T-helper 22 cell (primary cell): ENCODE measurements around the gene METTL21A.
"Not testable (repeated sequence)": the region's sequence is repeated elsewhere in the genome, so short reads cannot be mapped to it uniquely, and the experiment has no call there.

ENCODE experiments used
- DNase-seq: peaks from one replicate; pipeline ENCODE4 v3.0.0-alpha.2; 2020; ENCODE audit warnings: low read depth

The METTL21A gene

DNA sequence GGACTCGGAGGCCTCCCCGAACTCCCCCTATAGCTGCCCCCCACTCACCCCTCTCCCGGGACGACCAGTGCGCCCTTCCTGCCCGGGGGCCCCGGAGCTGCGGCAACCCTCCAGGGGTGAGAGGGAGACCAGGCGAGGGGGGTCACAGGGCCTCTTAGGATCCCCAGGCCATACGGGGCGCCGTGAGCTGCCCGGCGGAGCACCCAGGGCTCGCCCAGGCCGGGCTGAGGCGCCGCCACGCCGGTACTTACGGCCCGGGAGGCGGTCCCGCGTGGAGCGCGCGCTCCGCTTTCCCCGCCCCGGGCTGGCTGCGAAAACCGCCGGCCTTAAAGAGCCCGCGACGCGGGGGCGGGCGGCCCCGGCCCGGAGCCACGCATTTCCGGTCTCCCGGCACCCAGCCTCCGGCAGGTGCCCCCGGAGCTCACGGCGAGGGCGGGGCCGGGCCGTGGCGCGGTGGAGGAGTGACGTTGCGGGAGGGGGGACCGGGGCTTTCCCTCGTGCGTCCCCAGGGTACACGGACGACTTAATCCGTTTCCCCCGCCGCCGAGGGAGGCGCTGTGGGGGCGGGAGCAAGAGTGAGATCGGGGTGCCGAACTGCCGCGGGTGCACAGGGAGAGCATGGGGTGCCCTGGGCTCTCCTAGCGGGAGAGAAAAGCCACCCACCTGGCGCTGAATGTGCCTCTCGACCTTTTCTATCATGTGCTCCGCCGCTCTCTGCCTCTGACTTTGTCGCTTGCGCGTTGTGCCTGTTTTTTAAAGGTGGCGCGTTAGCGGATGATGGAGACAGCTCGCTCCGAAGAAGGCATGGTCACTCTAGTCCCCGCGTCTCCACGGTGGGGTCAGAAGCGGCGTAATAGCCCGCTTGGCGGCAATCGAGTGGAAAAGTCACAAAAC, at the start of gene METTL21A:
Gene METTL21A (minus strand): TSS at position 381 of the 894 bp plus-strand sequence. CDS start 1,019 bp downstream, outside the sequence.
- DNase-seq: peak; percentile 94

GRCh38 chr2:207674826-207675225, 49.6 kb upstream of the METTL21A start:
- DNase-seq: no peak

- DNase-seq: no peak
Observed at GRCh38 chr2:207674266-207674774, 49.1 kb upstream of the METTL21A start.

- no peak for DNase-seq
Observed at GRCh38 chr2:207673431-207673830, 48.2 kb upstream of the METTL21A start.

DNA sequence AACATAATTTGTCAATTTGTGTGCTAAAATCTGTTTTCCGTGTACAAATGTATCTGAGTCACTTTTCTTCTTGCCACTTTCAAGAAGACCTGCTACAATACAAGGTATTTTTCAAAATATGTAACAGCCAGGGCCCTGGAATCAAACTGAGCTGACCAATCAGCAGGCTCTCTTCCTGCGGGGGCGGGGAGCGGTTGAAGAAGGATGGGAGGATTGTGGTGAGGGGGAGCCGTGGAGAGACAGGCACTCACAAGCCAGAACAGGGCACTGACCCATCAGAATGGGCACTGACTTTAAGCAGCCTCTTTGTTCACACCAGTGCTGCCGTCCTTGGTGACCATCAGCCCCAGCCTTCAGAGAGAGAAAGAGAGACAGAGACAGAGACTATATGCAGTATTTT, 45.7 kb upstream of the METTL21A start:
- no peak for DNase-seq

- DNase-seq: no peak
Observed at GRCh38 chr2:207663870-207664545, 38.8 kb upstream of the METTL21A start.

- DNase-seq: no peak
Observed at GRCh38 chr2:207662203-207662602, 37.0 kb upstream of the METTL21A start.

DNA sequence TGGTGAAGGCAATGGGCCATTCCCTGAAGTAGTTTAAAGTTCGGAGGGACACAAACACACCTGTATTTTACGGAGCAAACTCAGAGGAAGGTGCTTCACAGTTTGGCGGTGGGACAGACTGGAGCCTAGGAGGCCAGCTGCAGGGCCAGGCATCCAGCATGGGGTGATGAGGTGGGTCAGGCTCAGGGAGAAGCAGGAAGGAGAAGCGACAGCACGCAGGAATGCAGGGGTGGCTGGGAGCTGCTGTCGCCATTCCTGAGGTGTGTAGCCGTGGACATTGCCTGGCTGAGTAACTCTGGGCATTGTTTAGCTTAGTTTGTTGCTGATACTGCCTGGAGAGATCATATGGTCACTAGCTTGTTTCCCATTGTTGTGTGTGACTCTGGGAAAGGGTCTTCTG, 35.8 kb upstream of the METTL21A start:
- no peak for DNase-seq

DNA sequence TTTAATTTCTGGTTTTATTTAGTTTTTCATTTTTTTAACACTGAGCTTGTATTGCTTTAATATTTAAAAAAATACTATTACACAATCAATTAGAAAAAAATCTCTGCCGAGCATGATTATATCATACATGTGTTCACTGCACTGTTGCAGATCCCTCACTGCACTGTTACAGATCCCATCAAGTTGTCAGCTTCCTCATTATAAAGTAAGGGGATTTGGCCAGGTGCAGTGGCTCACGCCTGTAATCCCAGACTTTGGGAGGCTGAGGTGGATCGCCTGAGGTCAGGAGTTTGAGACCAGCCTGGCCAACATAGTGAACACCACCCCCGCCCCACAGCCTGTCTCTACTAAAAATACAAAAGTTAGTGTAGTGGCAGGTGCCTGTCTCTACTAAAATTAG, 33.0 kb upstream of the METTL21A start:
- no peak for DNase-seq

DNA sequence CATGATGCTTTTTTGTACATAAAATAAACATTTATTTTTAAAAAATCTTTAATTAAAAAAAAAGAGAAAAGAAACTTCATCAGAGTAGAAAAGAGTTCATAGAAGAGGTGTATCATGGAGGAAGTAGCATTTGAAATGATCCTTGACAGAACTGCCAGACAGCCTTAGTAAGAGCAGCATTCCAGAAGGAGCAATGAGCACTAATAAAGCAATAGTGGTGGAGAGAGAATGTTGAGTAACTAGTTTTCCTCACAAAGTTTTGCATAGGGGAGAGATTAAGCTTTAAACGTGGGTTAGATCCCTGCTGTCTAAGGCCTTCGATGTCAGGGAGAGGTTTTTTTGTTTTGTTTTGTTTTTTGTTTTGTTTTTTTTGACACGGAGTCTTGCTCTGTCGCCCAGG, 29.8 kb upstream of the METTL21A start:
- DNase-seq: no peak

- DNase-seq: not testable (repeated sequence)
Observed at GRCh38 chr2:207646582-207646981, 21.4 kb upstream of the METTL21A start.

DNA sequence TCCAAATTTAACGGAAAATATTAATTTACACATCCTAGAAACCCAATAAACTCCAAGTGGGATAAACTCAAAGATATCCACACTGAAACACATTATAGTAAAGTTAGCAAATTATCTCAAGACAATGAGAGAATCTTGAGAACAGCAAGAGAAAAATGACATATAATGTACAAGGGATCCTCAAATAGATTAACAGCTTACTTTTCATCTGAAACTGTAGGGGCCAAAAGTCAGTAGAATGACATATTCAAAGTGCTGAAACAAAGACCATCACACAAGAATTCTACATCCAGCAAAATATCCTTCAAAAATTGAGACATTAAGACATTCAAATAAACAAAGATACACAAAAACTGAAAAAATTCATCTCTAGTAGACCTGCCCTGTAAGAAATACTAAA, 18.7 kb upstream of the METTL21A start:
- no peak for DNase-seq

DNA sequence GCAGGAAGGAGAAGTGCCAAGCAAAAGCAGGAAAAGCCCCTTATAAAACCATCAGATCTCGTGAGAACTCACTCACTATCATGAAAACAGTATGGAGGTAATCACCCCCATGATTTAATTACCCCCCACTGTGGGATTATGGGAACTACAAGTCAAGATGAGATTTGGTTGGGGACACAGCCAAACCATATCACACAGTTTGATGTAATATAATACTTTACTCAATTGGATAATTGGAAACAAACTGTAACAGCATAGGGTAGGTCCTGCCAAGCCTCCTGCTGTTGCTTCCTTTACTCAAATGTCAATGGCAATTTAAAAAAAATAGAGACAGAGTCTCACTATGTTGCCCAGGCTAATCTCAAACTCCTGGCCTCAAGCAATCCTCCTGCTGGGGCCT, 15.5 kb upstream of the METTL21A start:
- no peak for DNase-seq

DNA sequence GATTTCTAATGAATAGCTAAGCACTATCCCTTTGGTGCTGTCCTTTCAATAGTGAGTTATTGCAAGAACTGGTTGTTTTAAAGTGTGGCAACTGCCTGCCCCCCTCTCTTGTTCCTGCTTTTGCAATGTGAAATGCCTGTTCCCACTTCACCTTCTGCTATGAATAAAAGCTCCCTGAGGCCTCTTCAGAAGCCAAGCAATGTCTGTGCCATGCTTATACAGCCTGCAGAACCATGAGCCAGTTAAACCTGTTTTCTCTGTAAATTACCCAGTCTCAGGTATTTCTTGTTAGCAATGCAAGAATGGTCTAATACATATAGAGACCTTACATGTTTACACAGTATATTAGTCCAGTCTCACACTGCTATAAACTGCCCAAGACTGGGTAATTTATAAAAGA, 15.0 kb upstream of the METTL21A start:
- no peak for DNase-seq

DNA sequence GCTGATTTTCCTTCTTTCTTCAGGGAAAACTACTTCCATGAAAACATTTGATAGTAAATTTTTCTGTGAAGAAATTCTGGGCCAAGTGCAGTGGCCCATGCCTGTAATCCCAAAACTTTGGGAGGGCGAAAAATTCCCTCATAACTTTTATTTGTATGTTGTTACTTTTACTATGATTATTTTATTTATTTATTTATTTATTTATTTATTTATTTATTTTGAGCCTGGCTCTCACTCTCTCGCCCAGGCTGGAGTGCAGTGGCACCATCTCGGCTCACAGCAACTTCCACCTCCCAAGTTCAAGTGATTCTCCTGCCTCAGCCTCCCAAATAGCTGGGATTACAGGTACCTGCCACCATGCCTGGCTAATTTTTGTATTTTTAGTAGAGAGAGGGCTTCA, 14.1 kb upstream of the METTL21A start:
- DNase-seq: not testable (repeated sequence)

DNA sequence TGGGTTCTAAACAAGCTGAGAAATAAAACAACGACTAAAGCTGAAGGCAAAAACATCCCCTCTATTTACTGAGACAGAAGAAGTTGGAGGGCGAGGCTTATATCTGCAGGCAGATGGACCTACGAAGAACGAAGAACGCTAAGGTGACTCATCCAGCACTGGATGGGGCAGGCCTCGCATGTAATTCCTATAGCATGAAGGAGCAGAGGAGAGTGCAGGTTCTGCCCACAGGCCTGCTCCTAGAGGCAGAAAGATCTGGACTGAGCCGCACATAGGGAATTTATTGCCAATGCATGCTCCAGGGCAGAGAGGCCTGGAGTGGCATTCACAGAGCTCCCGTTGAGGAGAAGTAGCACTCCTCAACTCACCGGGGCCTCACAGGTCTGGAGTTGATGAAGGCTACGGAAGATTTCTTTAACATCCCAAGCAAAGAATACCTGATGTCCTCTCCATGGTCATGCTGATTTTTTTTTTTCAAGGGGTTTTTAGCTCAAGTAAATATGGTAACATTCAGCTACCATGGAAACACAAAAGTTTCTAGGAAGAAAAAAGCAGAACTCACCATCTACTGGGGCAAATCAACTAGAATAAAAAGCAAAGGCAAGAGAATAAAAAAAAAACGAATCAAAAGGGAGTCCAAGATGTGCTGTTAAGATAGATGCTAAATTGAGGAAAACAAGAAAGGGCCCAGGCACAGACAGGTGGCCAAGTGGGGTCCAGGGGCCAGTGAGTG, 10.4 kb upstream of the METTL21A start:
- no peak for DNase-seq

DNA sequence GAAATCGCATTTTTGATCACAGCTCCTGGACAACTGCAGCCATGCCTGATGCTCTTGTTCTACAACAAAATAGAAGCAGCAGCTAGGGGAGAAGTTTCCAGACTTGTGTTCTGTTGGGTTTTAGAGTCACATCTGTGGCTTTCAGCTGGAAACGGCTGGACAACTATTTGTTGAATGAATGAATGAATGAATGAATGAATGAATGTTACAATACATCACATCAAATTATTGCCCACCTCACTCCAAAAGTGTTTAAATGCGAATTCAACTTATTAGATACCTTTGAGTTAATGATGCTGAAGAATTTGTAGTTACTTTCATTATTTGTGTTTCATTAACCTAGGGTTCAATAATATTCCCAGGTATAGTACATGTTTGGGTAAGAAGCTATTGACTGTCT, 8.5 kb upstream of the METTL21A start:
- DNase-seq: no peak

- no peak for DNase-seq
Observed at GRCh38 chr2:207632575-207633493, 7.6 kb upstream of the METTL21A start.

GRCh38 chr2:207630491-207630890, 5.3 kb upstream of the METTL21A start:
- no peak for DNase-seq

DNA sequence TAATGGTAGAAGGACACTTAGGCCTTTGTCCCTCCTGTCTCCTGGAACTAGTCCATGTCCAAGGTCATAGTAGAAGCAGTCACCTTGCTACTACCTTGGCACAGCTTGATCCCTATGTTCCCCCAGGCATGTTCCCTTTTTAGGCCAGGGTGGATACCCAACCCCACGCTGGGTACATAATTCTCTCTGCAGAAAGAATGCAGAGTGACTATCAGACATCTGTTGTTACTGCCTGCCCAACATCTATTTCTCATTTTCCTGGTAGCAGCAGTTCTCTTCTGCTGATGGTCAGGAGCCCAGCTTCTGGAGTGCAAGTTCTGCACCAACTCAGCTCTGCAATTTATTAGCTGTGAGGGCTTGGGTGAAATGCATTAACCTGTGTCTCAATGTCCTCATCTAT, 4.4 kb upstream of the METTL21A start:
- DNase-seq: no peak
